K562 (cell line): ENCODE results near the gene ENOX2. TPM values are rescaled to one million over a fixed set of nuclear protein-coding genes. Genes with fewer than 3 reads are reported as not detected.

Source experiments
- ATAC-seq: fragments of 200-7000 bp; cut with Tn5 transposase; 3 replicates; pipeline ENCODE4 v1.9.1; 2020; ENCODE audit warnings: moderate library complexity
- BruUV-seq: library from RNA; stranded (reverse); fragments of 400-500 nt; replicated peaks from 2 replicates; lab custom pipeline; 2021; lab: Mats Ljungman, UMichigan
- CTCF ChIA-PET: fragments of 300-600 bp; formaldehyde crosslinking; extraction: SDS; loops from one replicate; lab custom pipeline; 2021; ENCODE audit warnings: low intra/inter-chr PET ratio; lab: Yijun Ruan, JAX
- POLR2A ChIA-PET: fragments of 300-600, 350-650 bp; sonication (Branson Sonifier 250); formaldehyde crosslinking; extraction: SDS; loops from one replicate; lab custom pipeline; 2021; ENCODE audit warnings: antibody characterized with exemption, inconsistent platforms; lab: Yijun Ruan, JAX
- DNase-seq, 4 experiments: peaks; one replicate each; pipeline versions ENCODE4 v3.0.0 to v3.0.0-alpha.2; 2011 to 2018; ENCODE audit warnings: low spot score in 3 of 4, mixed read lengths in 3 of 4; ENCODE audit errors: extremely low read depth in 1 of 4
- FAIRE-seq: peaks from 2 replicates; lab custom pipeline; 2011; peaks lifted over from hg19 to GRCh38; lab: Jason Lieb, UNC
- H2AFZ ChIP-seq: 2 replicates; pipeline ENCODE4 v1.6.0; 2011; ENCODE audit warnings: low read depth, low read length, control low read depth, inconsistent platforms
- H3K27ac ChIP-seq: fragments of 200-600 bp; 3 replicates; pipeline ENCODE4 v1.8.0; 2011; ENCODE audit warnings: low read depth, mild to moderate bottlenecking, control low read depth, inconsistent platforms, low read length, moderate library complexity, mixed read lengths; ENCODE audit errors: extremely low read depth
- H3K27me3 ChIP-seq, 2 experiments: fragments of 300-600 bp in 1 of 2; 2 replicates in 1 of 2; 3 replicates in 1 of 2; pipeline versions ENCODE4 v1.6.0 to v1.8.0; 2011; ENCODE audit warnings: inconsistent platforms in 2 of 2, low read length in 2 of 2, mild to moderate bottlenecking in 1 of 2, mixed read lengths in 1 of 2, moderate library complexity in 1 of 2; ENCODE audit not compliant: control insufficient read depth in 2 of 2, insufficient read depth in 2 of 2
- H3K36me3 ChIP-seq: fragments of 300-600 bp; 3 replicates; pipeline ENCODE4 v1.8.0; 2011; ENCODE audit warnings: mild to moderate bottlenecking, low read length, inconsistent platforms; ENCODE audit not compliant: control insufficient read depth, insufficient read depth
- H3K4me1 ChIP-seq, 2 experiments: fragments of 200-600 bp in 1 of 2; replicated peaks in 1 of 2; 2 replicates in 1 of 2; 3 replicates in 1 of 2; pipeline versions ENCODE4 v1.5.1 to v1.8.0; 2011; ENCODE audit warnings: inconsistent platforms in 2 of 2, low read length in 2 of 2, mild to moderate bottlenecking in 1 of 2, mixed read lengths in 1 of 2, moderate library complexity in 1 of 2; ENCODE audit not compliant: control insufficient read depth in 2 of 2, insufficient read depth in 2 of 2
- H3K4me2 ChIP-seq: 2 replicates; pipeline ENCODE4 v1.6.1; 2011; ENCODE audit warnings: low read length, control low read depth, inconsistent platforms, mixed read lengths; ENCODE audit not compliant: insufficient read depth
- H3K4me3 ChIP-seq: fragments of 200-600 bp; sonication (generic), shearing (Covaris generic); 2 replicates; pipeline ENCODE4 v1.5.1; 2016; ENCODE audit warnings: control low read depth, inconsistent platforms
- H3K79me2 ChIP-seq: fragments of 200-600 bp; 3 replicates; pipeline ENCODE4 v1.8.0; 2011; ENCODE audit warnings: low read length, inconsistent platforms; ENCODE audit not compliant: control insufficient read depth, insufficient read depth
- H3K9ac ChIP-seq, 2 experiments: 2 replicates each; pipeline versions ENCODE4 v1.6.0 to v1.6.1; 2011; ENCODE audit warnings: low read depth in 2 of 2, low read length in 2 of 2, control low read depth in 1 of 2, inconsistent platforms in 1 of 2, mild to moderate bottlenecking in 1 of 2, mixed read lengths in 1 of 2; ENCODE audit not compliant: insufficient read depth in 1 of 2
- H3K9me1 ChIP-seq: one replicate; pipeline ENCODE4 v1.6.0; 2011; ENCODE audit warnings: inconsistent platforms, mild to moderate bottlenecking, low read length, moderate library complexity; ENCODE audit not compliant: control insufficient read depth, insufficient read depth
- H3K9me3 ChIP-seq: replicated peaks from 2 replicates; pipeline ENCODE4 v1.5.1; 2011; ENCODE audit warnings: low read depth, low read length, inconsistent platforms; ENCODE audit not compliant: control insufficient read depth, insufficient read depth
- H4K20me1 ChIP-seq: replicated peaks from 2 replicates; pipeline ENCODE4 v1.6.1; 2011; ENCODE audit warnings: low read length, inconsistent platforms, mixed read lengths; ENCODE audit not compliant: control insufficient read depth, insufficient read depth
- ARID4B ChIP-seq: sonication (generic); formaldehyde crosslinking; IDR thresholded peaks from 2 replicates; pipeline ENCODE4 v1.8.0; 2022; ENCODE audit warnings: mild to moderate bottlenecking, missing genetic modification reagents
- CBX5 ChIP-seq: IDR thresholded peaks from 2 replicates; pipeline ENCODE4 v1.6.1; 2014; ENCODE audit warnings: low read depth, borderline replicate concordance
- CEBPB ChIP-seq: fragments of 450-650 bp; IDR thresholded peaks from 2 replicates; pipeline ENCODE4 v1.6.1; 2016; ENCODE audit warnings: missing genetic modification characterization, missing compliant biosample characterization
- HNRNPUL1 ChIP-seq: fragments of 200-400 bp; formaldehyde crosslinking; IDR thresholded peaks from 2 replicates; pipeline ENCODE4 v1.6.1; 2017; ENCODE audit warnings: low read length
- MBD1 ChIP-seq: fragments of 250-450 bp; sonication (Bioruptor Pico); IDR thresholded peaks from 2 replicates; pipeline ENCODE4 v1.8.0; 2022; ENCODE audit warnings: inconsistent platforms
- PHF21A ChIP-seq: fragments of 450-650 bp; IDR thresholded peaks from 2 replicates; pipeline ENCODE4 v1.6.1; 2017; ENCODE audit warnings: low read depth, borderline replicate concordance
- POLR2H ChIP-seq: IDR thresholded peaks from 2 replicates; pipeline ENCODE4 v1.6.1; 2016; ENCODE audit warnings: missing genetic modification characterization, low read depth, mild to moderate bottlenecking, control low read depth, missing compliant biosample characterization, moderate library complexity
- SMAD3 ChIP-seq: fragments of 450-650 bp; formaldehyde crosslinking; conservative IDR thresholded peaks from 2 replicates; pipeline ENCODE4 v1.4.0; 2020; ENCODE audit warnings: mild to moderate bottlenecking
- TRIM24 ChIP-seq, 2 experiments: fragments of 450-650 bp; IDR thresholded peaks; 2 replicates each; pipeline ENCODE4 v1.6.1; 2016
- ZNF830 ChIP-seq: fragments of 250-450 bp; sonication (Bioruptor Pico); IDR thresholded peaks from 2 replicates; pipeline ENCODE4 v1.5.0; 2021; ENCODE audit warnings: mild to moderate bottlenecking
- WGBS: fragments of 100-300 bp; shearing (Covaris generic); methylation state at CpG from one replicate; pipeline ENCODE4 v1.1.6; 2016; ENCODE audit warnings: low coverage, mixed read lengths; ENCODE audit not compliant: insufficient coverage; ENCODE audit errors: missing lambda C conversion rate; 5-methylcytosine and 5-hydroxymethylcytosine counted together
- in situ Hi-C: fragments of 300-500 bp; cut with MboI; formaldehyde crosslinking; loops from 4 replicates; pipeline ENCODE4 v1.15.0; 2018; ENCODE audit warnings: inconsistent platforms, mixed read lengths
- intact Hi-C: fragments of 100-400 bp; cut with micrococcal nuclease; formaldehyde crosslinking; loops from 2 replicates; pipeline ENCODE4 v1.14.2; 2022
- polyA plus RNA-seq, 8 experiments: library from polyadenylated mRNA; depleted of rRNA in 4 of 8; stranded (reverse) in 5 of 8; unstranded in 3 of 8; fragments of >200 nt; fragmentation: Nextera tagmentation in 2 of 8; fragmentation: Illumina TruSeq in 1 of 8; extraction: Ambion mirVana in 2 of 8; extraction: Trizol in 1 of 8; gene quantifications; 2 replicates each; pipeline versions ENCODE4 v1.2.1 to v1.2.3, GENCODE V29; 2011 to 2014; ENCODE audit warnings: inconsistent platforms in 1 of 8, missing spikeins in 1 of 8
- total RNA-seq, 7 experiments: library from RNA; depleted of rRNA in 6 of 7; stranded (reverse); fragments of >200 nt in 6 of 7; fragmentation: Illumina TruSeq in 2 of 7; extraction: Trizol in 2 of 7; gene quantifications; 2 replicates each; pipeline versions ENCODE4 v1.2.1 to v1.2.3, GENCODE V29; 2011 to 2021; ENCODE audit warnings: low replicate concordance in 1 of 7

Gene ENOX2
- total and polyA plus RNA-seq, 9 of the 15 experiments (the other 6 are each of a cell fraction or from before 2014, with no cell fraction given) = 6.1 to 24.0 (median 13.8) TPM

- no peak for TF ChIP-seq ARID4B (CRISPR knock-in tag)
- no peak for TF ChIP-seq HNRNPUL1
- TF ChIP-seq SMAD3 (CRISPR knock-in tag) = no peak
- no peak for TF ChIP-seq POLR2H
- TF ChIP-seq CBX5 = no peak
- TF ChIP-seq PHF21A = no peak
Observed at GRCh38 chrX:130896026-130896425, 7.0 kb downstream of the ENOX2 start (continued).

GRCh38 chrX:130895299-130895698 lies 7.7 kb downstream of the ENOX2 start:
- ChIA-PET POLR2A (no interaction called here), CTCF (no interaction called here)
- no peak for FAIRE-seq
- Histone ChIP-seq H3K4me1 (peaks cover 0 to 11% of the 10 kb centered on the region in 2 experiments; a peak in 2 of 5 replicates), H3K79me2 (no peaks in the 10 kb centered on the region), H3K4me2 (no peak overlapping the region), H3K36me3 (peaks cover 1% of the 10 kb centered on the region; the same call in 1 of the 3 replicates), H3K27me3 (no peaks in the 10 kb centered on the region), H3K9me3 (no peaks in the 10 kb centered on the region), H3K4me3 (no peak overlapping the region), H4K20me1 (no peaks in the 10 kb centered on the region), H2AFZ (no peak overlapping the region), H3K9me1 (no peaks in the 10 kb centered on the region), H3K27ac (no peak overlapping the region), H3K9ac (no peak overlapping the region)
- no peak for ATAC-seq
- WGBS = 32% methylated on average over 2 of the region's 2 CpGs
- BruUV-seq = no TSS peak
- intact Hi-C loops = no loop called here
- in situ Hi-C loops = no loop called here
- TF ChIP-seq ZNF830 (CRISPR knock-in tag) (no peak), TRIM24 (IDR thresholded peaks at IDR 0.05) (no peak), MBD1 (CRISPR knock-in tag) (no peak), CEBPB (tag) (0 out of 2 replicates have a peak, but pooled peaks have one; percentile 10)
- DNase-seq = no peak
